Karpas-422 (cell line): ENCODE measurements around the gene SAMD5. TPM values are rescaled to one million over a fixed set of nuclear protein-coding genes. Genes with fewer than 3 reads are reported as not detected.

Source experiments
- DNase-seq: peaks from one replicate; pipeline ENCODE4 v3.0.0-alpha.2; 2015
- H2AFZ ChIP-seq: fragments of 200-600 bp; sonication (generic); 2 replicates; pipeline ENCODE4 v1.6.1; 2014; ENCODE audit warnings: antibody characterized with exemption, low read length, mixed read lengths
- H3K27ac ChIP-seq: fragments of 200-600 bp; sonication (generic); 2 replicates; pipeline ENCODE4 v1.5.1; 2014; ENCODE audit warnings: mild to moderate bottlenecking, low read length, moderate library complexity
- H3K27me3 ChIP-seq: fragments of 200-600 bp; sonication (generic); 2 replicates; pipeline ENCODE4 v1.6.1; 2014; ENCODE audit warnings: low read length, mixed read lengths
- H3K36me3 ChIP-seq: fragments of 200-600 bp; sonication (generic); 2 replicates; pipeline ENCODE4 v1.6.1; 2014; ENCODE audit warnings: low read length, mixed read lengths; ENCODE audit not compliant: insufficient read depth
- H3K4me1 ChIP-seq: fragments of 200-600 bp; sonication (generic); 2 replicates; pipeline ENCODE4 v1.6.1; 2014; ENCODE audit warnings: mild to moderate bottlenecking, low read length, mixed read lengths
- H3K4me2 ChIP-seq: fragments of 200-600 bp; sonication (generic); 2 replicates; pipeline ENCODE4 v1.6.1; 2014; ENCODE audit warnings: low read length, low read depth, mild to moderate bottlenecking; ENCODE audit not compliant: poor library complexity, severe bottlenecking
- H3K4me3 ChIP-seq: fragments of 200-600 bp; sonication (generic); 2 replicates; pipeline ENCODE4 v1.5.1; 2014; ENCODE audit warnings: mild to moderate bottlenecking, antibody characterized with exemption, low read length, mixed read lengths
- H3K79me2 ChIP-seq: fragments of 200-600 bp; sonication (generic); 2 replicates; pipeline ENCODE4 v1.6.1; 2014; ENCODE audit warnings: mild to moderate bottlenecking, low read length, mixed read lengths
- H3K9ac ChIP-seq: fragments of 200-600 bp; sonication (generic); 2 replicates; pipeline ENCODE4 v1.6.0; 2014; ENCODE audit warnings: low read length
- H3K9me2 ChIP-seq: fragments of 200-600 bp; sonication (generic), shearing (Covaris generic); replicated peaks from 2 replicates; pipeline ENCODE4 v1.6.0; 2014; ENCODE audit warnings: mild to moderate bottlenecking, low read length, moderate library complexity; ENCODE audit not compliant: insufficient read depth
- H3K9me3 ChIP-seq: fragments of 300-700, 200-600 bp; sonication (generic); 2 replicates; pipeline ENCODE4 v1.6.1; 2014; ENCODE audit warnings: low read length, mixed read lengths
- H4K20me1 ChIP-seq: fragments of 200-600 bp; sonication (generic); 2 replicates; pipeline ENCODE4 v1.6.1; 2014; ENCODE audit warnings: mild to moderate bottlenecking, antibody characterized with exemption, low read length, low read depth; ENCODE audit not compliant: insufficient read depth
- total RNA-seq: library from RNA; depleted of rRNA; stranded (reverse); fragments of >200 nt; shearing (Covaris generic); gene quantifications from 2 replicates; pipeline ENCODE4 v1.2.3, GENCODE V29; 2014; ENCODE audit warnings: low replicate concordance

SAMD5 gene
- total RNA-seq, 1 experiment from 2014 or later, result not detected

GRCh38 chr6:147514831-147515230 is 6.3 kb downstream of the SAMD5 start:
- no peak overlapping the region for H3K4me3 ChIP-seq
- DNase-seq, result no peak
- no peaks in the 10 kb centered on the region for H3K4me1 ChIP-seq
- H3K79me2 ChIP-seq, result no peaks in the 10 kb centered on the region
- no peaks in the 10 kb centered on the region for H3K27me3 ChIP-seq
- no peaks in the 10 kb centered on the region for H3K9me2 ChIP-seq
- H3K9ac ChIP-seq, result no peak overlapping the region
- no peak overlapping the region for H3K4me2 ChIP-seq
- no peak overlapping the region for H2AFZ ChIP-seq
- no peaks in the 10 kb centered on the region for H4K20me1 ChIP-seq
- no peak overlapping the region for H3K27ac ChIP-seq
- no peaks in the 10 kb centered on the region for H3K36me3 ChIP-seq
- no peaks in the 10 kb centered on the region for H3K9me3 ChIP-seq

DNA sequence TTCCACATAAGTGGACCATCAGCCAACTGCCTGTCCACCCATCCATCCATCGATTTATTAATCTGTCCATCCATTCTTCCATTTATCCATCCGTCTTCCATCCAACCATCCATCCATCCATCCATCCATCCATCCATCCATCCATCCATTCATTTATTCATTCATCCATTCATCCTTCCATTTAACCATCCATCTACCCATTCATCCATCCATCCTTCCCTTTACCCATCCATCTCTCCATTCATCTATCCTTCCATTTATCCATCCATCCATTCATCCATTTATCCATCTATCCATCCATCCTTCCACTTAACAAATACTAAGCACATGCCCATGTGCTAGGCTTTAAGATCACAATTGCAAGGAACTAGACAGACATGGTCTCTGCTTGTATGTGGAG is 6.8 kb downstream of the SAMD5 start:
- no peak overlapping the region for H3K4me2 ChIP-seq
- H3K9me2 ChIP-seq, result no peaks in the 10 kb centered on the region
- H3K79me2 ChIP-seq, result no peaks in the 10 kb centered on the region
- no peak overlapping the region for H3K4me3 ChIP-seq
- no peaks in the 10 kb centered on the region for H3K9me3 ChIP-seq
- no peak for DNase-seq
- no peak overlapping the region for H2AFZ ChIP-seq
- H3K36me3 ChIP-seq, result no peaks in the 10 kb centered on the region
- no peaks in the 10 kb centered on the region for H3K4me1 ChIP-seq
- no peaks in the 10 kb centered on the region for H3K27me3 ChIP-seq
- H3K27ac ChIP-seq, result no peak overlapping the region
- H3K9ac ChIP-seq, result no peak overlapping the region
- H4K20me1 ChIP-seq, result no peaks in the 10 kb centered on the region

DNA sequence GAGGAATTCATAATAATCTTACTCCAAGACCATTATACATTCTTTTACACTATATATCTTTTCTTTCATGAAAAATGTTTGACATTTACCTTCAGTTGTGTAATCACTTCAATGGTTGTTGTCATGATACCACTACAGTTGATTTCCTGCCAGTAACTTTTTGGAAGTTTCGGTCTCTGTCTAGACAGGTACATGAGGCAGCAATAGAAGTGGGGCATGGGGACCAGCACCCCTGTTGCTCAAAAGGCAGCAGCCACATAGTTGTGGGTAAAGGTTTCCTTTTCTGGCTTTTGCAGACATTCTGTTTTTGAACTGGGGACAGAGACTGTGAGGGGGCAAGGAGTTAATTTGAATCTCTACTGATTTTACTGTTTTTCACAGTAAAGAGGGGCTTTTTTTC is 14.1 kb downstream of the SAMD5 start:
- Histone ChIP-seq H4K20me1 (no peaks in the 10 kb centered on the region), H2AFZ (no peak overlapping the region), H3K27ac (no peak overlapping the region)

DNA sequence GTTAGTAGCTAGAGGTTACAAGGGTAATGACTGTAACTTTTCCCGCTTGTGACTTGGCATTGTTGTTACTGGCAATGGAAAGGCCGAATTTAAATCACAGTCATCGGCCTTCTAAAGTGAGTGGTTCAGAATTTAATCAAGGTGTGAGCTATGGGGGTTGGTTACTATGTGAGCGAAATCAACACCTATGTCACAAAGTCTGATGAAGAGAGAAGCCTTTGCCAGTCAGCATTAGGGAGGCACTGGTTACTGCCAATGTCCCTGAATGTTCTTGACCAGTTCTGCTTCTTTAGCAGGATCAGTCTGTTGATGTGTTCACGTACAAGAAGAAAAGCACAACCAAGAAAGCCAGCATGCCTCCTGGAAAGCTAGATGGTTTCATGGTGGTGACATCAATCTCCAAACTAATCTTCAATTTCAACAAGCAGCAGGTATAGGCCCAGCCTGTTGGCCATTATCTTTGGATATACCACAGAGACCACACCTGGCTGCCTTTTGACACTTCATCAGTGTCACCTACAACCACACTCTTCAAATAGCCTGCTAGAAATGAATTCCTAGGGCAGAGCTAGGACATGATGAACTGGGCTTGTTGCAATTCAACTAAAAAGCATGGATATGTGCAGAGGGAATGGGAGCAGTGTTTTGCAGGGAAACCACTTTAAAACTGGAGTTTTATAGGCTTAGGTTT is 17.2 kb downstream of the SAMD5 start:
- Histone ChIP-seq H3K36me3 (no peaks in the 10 kb centered on the region), H4K20me1 (no peaks in the 10 kb centered on the region), H3K9me3 (no peaks in the 10 kb centered on the region), H3K4me3 (no peak overlapping the region), H3K27me3 (no peaks in the 10 kb centered on the region), H3K4me1 (no peaks in the 10 kb centered on the region), H2AFZ (no peak overlapping the region), H3K9me2 (no peaks in the 10 kb centered on the region), H3K4me2 (no peak overlapping the region), H3K9ac (no peak overlapping the region), H3K79me2 (no peaks in the 10 kb centered on the region), H3K27ac (no peak overlapping the region)
- no peak for DNase-seq

More for the DNA sequence above, 14.1 kb downstream of the SAMD5 start:
- no peak overlapping the region for H3K9ac ChIP-seq
- H3K4me1 ChIP-seq, result no peaks in the 10 kb centered on the region
- H3K9me3 ChIP-seq, result no peaks in the 10 kb centered on the region
- no peak overlapping the region for H3K4me3 ChIP-seq
- H3K79me2 ChIP-seq, result no peaks in the 10 kb centered on the region
- no peak overlapping the region for H3K4me2 ChIP-seq
- DNase-seq, result no peak
- H3K27me3 ChIP-seq, result no peaks in the 10 kb centered on the region
- H3K36me3 ChIP-seq, result no peaks in the 10 kb centered on the region
- no peaks in the 10 kb centered on the region for H3K9me2 ChIP-seq

DNA sequence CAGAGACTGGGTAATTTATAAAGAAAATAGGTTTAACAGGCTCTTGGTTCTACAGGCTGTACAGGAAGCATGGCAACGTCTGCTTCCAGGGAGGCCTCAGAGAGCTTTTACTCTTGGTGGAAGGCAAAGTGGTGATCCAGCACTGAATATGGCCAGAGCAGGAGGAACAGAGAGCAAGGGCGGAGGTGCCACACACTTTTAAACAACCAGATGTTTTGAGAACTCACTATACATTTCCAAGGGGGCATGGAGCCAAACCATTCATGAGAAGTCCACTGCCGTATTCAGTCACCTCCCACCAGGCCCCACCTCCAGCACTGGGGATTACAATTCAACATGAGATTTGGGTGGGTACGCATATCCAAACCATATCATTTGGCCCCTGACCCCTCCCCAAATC is 18.7 kb downstream of the SAMD5 start:
- DNase-seq, result no peak
- H3K27ac ChIP-seq, result no peak overlapping the region
- no peaks in the 10 kb centered on the region for H3K9me2 ChIP-seq
- H3K36me3 ChIP-seq, result no peaks in the 10 kb centered on the region
- H3K79me2 ChIP-seq, result no peaks in the 10 kb centered on the region
- no peak overlapping the region for H3K9ac ChIP-seq
- no peaks in the 10 kb centered on the region for H3K27me3 ChIP-seq
- H3K9me3 ChIP-seq, result no peaks in the 10 kb centered on the region
- H4K20me1 ChIP-seq, result no peaks in the 10 kb centered on the region
- no peak overlapping the region for H3K4me2 ChIP-seq
- no peaks in the 10 kb centered on the region for H3K4me1 ChIP-seq
- H2AFZ ChIP-seq, result no peak overlapping the region
- no peak overlapping the region for H3K4me3 ChIP-seq

- no peak for DNase-seq
- no peaks in the 10 kb centered on the region for H3K36me3 ChIP-seq
- no peak overlapping the region for H3K4me3 ChIP-seq
- no peak overlapping the region for H3K27ac ChIP-seq
- no peak overlapping the region for H2AFZ ChIP-seq
- H3K4me2 ChIP-seq, result no peak overlapping the region
- no peaks in the 10 kb centered on the region for H3K79me2 ChIP-seq
- no peak overlapping the region for H3K9ac ChIP-seq
- H3K9me2 ChIP-seq, result no peaks in the 10 kb centered on the region
- no peaks in the 10 kb centered on the region for H3K27me3 ChIP-seq
- H3K4me1 ChIP-seq, result no peaks in the 10 kb centered on the region
- H3K9me3 ChIP-seq, result no peaks in the 10 kb centered on the region
- H4K20me1 ChIP-seq, result no peaks in the 10 kb centered on the region
Measured at GRCh38 chr6:147528511-147529145, 20.1 kb downstream of the SAMD5 start.

- Histone ChIP-seq H3K4me3 (no peak overlapping the region), H3K4me2 (no peak overlapping the region), H3K27me3 (no peaks in the 10 kb centered on the region), H3K36me3 (no peaks in the 10 kb centered on the region), H3K79me2 (no peaks in the 10 kb centered on the region), H3K9ac (no peak overlapping the region), H2AFZ (no peak overlapping the region), H3K27ac (no peak overlapping the region), H3K4me1 (no peaks in the 10 kb centered on the region), H3K9me2 (no peaks in the 10 kb centered on the region), H3K9me3 (no peaks in the 10 kb centered on the region), H4K20me1 (no peaks in the 10 kb centered on the region)
- DNase-seq, result no peak
Measured at GRCh38 chr6:147530132-147531060, 21.9 kb downstream of the SAMD5 start.

DNA sequence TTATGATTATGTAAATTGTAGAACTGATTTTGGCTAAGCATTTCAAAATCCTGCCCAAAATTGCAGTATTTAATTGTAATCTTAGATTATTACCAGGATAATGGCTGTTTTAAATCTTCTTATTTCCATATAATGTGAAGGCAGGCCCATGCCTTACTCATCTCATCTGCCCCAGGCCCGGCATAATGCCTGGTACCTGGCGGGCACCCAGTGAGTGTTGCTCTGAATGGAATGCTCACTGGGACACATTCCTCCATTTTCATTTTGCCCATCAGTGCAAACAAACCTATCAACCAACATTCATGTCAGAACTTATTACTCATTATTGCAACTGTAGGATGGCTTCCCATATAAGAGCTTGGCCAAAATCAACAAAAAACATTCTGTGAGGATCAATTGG is 22.8 kb downstream of the SAMD5 start:
- no peak overlapping the region for H3K4me2 ChIP-seq

More for the DNA sequence above, 22.8 kb downstream of the SAMD5 start:
- Histone ChIP-seq H3K27me3 (no peaks in the 10 kb centered on the region), H3K4me1 (no peaks in the 10 kb centered on the region), H3K79me2 (no peaks in the 10 kb centered on the region), H3K27ac (no peak overlapping the region), H3K9me2 (no peaks in the 10 kb centered on the region), H3K9me3 (no peaks in the 10 kb centered on the region), H3K9ac (no peak overlapping the region), H4K20me1 (no peaks in the 10 kb centered on the region), H3K36me3 (no peaks in the 10 kb centered on the region), H3K4me3 (no peak overlapping the region), H2AFZ (no peak overlapping the region)
- no peak for DNase-seq
